HCT116 (cell line): ENCODE data around the gene BRINP1.

Source experiments
- JUND ChIP-seq: IDR thresholded peaks from 2 replicates; pipeline ENCODE4 v1.6.1; 2012
- TF ChIP-seq, protein P1 (sequence below), 3 experiments: fragments of 200-600 bp in 1 of 3; sonication (generic) in 1 of 3; IDR thresholded peaks in 2 of 3; conservative IDR thresholded peaks in 1 of 3; 2 replicates each; pipeline ENCODE4 v1.5.1; 2012 to 2017; ENCODE audit warnings: low read depth in 2 of 3, low read length in 2 of 3, antibody characterized with exemption in 1 of 3, borderline replicate concordance in 1 of 3, control low read depth in 1 of 3, mild to moderate bottlenecking in 1 of 3, mixed read lengths in 1 of 3, mixed run types in 1 of 3, moderate library complexity in 1 of 3; ENCODE audit not compliant: insufficient read depth in 1 of 3

- TF ChIP-seq, protein P1, sequence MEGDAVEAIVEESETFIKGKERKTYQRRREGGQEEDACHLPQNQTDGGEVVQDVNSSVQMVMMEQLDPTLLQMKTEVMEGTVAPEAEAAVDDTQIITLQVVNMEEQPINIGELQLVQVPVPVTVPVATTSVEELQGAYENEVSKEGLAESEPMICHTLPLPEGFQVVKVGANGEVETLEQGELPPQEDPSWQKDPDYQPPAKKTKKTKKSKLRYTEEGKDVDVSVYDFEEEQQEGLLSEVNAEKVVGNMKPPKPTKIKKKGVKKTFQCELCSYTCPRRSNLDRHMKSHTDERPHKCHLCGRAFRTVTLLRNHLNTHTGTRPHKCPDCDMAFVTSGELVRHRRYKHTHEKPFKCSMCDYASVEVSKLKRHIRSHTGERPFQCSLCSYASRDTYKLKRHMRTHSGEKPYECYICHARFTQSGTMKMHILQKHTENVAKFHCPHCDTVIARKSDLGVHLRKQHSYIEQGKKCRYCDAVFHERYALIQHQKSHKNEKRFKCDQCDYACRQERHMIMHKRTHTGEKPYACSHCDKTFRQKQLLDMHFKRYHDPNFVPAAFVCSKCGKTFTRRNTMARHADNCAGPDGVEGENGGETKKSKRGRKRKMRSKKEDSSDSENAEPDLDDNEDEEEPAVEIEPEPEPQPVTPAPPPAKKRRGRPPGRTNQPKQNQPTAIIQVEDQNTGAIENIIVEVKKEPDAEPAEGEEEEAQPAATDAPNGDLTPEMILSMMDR (IDR thresholded peaks at IDR 0.05 in 2 of 3, conservative IDR thresholded peaks at IDR 0.05 in 1 of 3; ENCODE audit: borderline replicate concordance in 1 of 3, insufficient read depth in 1 of 3, low read depth in 2 of 3, low read length in 2 of 3): no peak
- TF ChIP-seq JUND: no peak
Measured at GRCh38 chr9:119366909-119367682, 2.1 kb downstream of the BRINP1 start.
